GM23338 (cell line): ENCODE measurements around the gene UQCRH. TPM values are rescaled to one million over a fixed set of nuclear protein-coding genes. Genes with fewer than 3 reads are reported as not detected.

Source experiments
- ATAC-seq: fragments of 200-7000 bp; cut with Tn5 transposase; 3 replicates; pipeline ENCODE4 v1.9.1; 2020
- DNase-seq: peaks from one replicate; pipeline ENCODE4 v3.0.0-alpha.2; 2015; ENCODE audit warnings: low spot score
- H2AFZ ChIP-seq: fragments of 200-600 bp; sonication (generic); 2 replicates; pipeline ENCODE4 v1.8.0; 2016; ENCODE audit warnings: antibody characterized with exemption, mild to moderate bottlenecking, moderate library complexity
- H3F3A ChIP-seq: fragments of 200-600 bp; sonication (generic); replicated peaks from 2 replicates; pipeline ENCODE4 v1.8.0; 2017; ENCODE audit warnings: antibody characterized with exemption, mixed run types, low read depth
- H3K27ac ChIP-seq: fragments of 200-600 bp; sonication (generic); 2 replicates; pipeline ENCODE4 v1.6.1; 2016; ENCODE audit warnings: low read depth
- H3K27me3 ChIP-seq: fragments of 200-600 bp; sonication (generic); 2 replicates; pipeline ENCODE4 v1.8.0; 2016; ENCODE audit warnings: mild to moderate bottlenecking, mixed run types, moderate library complexity; ENCODE audit not compliant: insufficient read depth
- H3K36me3 ChIP-seq: fragments of 200-600 bp; sonication (generic); 2 replicates; pipeline ENCODE4 v1.8.0; 2016; ENCODE audit warnings: mild to moderate bottlenecking; ENCODE audit not compliant: insufficient read depth
- H3K4me1 ChIP-seq: fragments of 200-600 bp; sonication (generic); 2 replicates; pipeline ENCODE4 v1.8.0; 2016; ENCODE audit warnings: mild to moderate bottlenecking, moderate library complexity; ENCODE audit not compliant: insufficient read depth
- H3K4me2 ChIP-seq: fragments of 200-600 bp; sonication (generic); 2 replicates; pipeline ENCODE4 v1.7.1; 2017; ENCODE audit warnings: mixed run types
- H3K4me3 ChIP-seq: fragments of 200-600 bp; sonication (generic); 2 replicates; pipeline ENCODE4 v1.6.1; 2016; ENCODE audit warnings: mixed run types
- H3K79me2 ChIP-seq: fragments of 200-600 bp; sonication (generic); replicated peaks from 2 replicates; pipeline ENCODE4 v1.8.0; 2017; ENCODE audit warnings: mild to moderate bottlenecking; ENCODE audit not compliant: insufficient read depth
- H3K9me2 ChIP-seq: fragments of 200-600 bp; sonication (generic); 2 replicates; pipeline ENCODE4 v1.8.0; 2017; ENCODE audit not compliant: insufficient read depth
- H4K20me1 ChIP-seq: fragments of 200-600 bp; sonication (generic); replicated peaks from 2 replicates; pipeline ENCODE4 v1.8.0; 2017; ENCODE audit warnings: mild to moderate bottlenecking; ENCODE audit not compliant: insufficient read depth
- H3K27ac Mint-ChIP-seq: 2 replicates; pipeline ENCODE4 v1.8.0; 2020; ENCODE audit warnings: inconsistent platforms, mild to moderate bottlenecking, moderate library complexity, mixed read lengths
- H3K27me3 Mint-ChIP-seq: 3 replicates; pipeline ENCODE4 v1.8.0; 2022; ENCODE audit warnings: low read depth, mild to moderate bottlenecking, moderate library complexity, mixed read lengths, inconsistent platforms; ENCODE audit not compliant: insufficient read depth, poor library complexity
- H3K36me3 Mint-ChIP-seq: 3 replicates; pipeline ENCODE4 v1.8.0; 2021; ENCODE audit warnings: low read depth, mild to moderate bottlenecking, inconsistent platforms, moderate library complexity, mixed read lengths
- H3K4me1 Mint-ChIP-seq: 3 replicates; pipeline ENCODE4 v1.8.0; 2020; ENCODE audit warnings: mild to moderate bottlenecking, inconsistent platforms, mixed read lengths
- H3K4me3 Mint-ChIP-seq: 3 replicates; pipeline ENCODE4 v1.8.0; 2021; ENCODE audit warnings: moderate library complexity, mild to moderate bottlenecking, inconsistent platforms, mixed read lengths
- H3K9me3 Mint-ChIP-seq: 3 replicates; pipeline ENCODE4 v1.8.0; 2020; ENCODE audit warnings: moderate library complexity, mild to moderate bottlenecking, inconsistent platforms, mixed read lengths
- EZH2 ChIP-seq: fragments of 200-600 bp; sonication (generic); IDR thresholded peaks from one replicate; pipeline ENCODE4 v1.8.0; 2017; ENCODE audit warnings: antibody characterized with exemption, mild to moderate bottlenecking, low read depth; ENCODE audit not compliant: unreplicated experiment
- EZH2phosphoT487 ChIP-seq: fragments of 200-600 bp; sonication (generic); IDR thresholded peaks from one replicate; pipeline ENCODE4 v1.8.1; 2018; ENCODE audit warnings: antibody characterized with exemption; ENCODE audit not compliant: unreplicated experiment
- JUNB ChIP-seq: IDR thresholded peaks from one replicate; pipeline ENCODE4 v1.6.1; 2016; ENCODE audit warnings: antibody characterized with exemption; ENCODE audit not compliant: unreplicated experiment
- NANOG ChIP-seq: IDR thresholded peaks from 2 replicates; pipeline ENCODE4 v1.6.1; 2016; ENCODE audit warnings: antibody characterized with exemption, borderline replicate concordance
- ZNF114 ChIP-seq: fragments of 250-450 bp; sonication (Bioruptor Pico); IDR thresholded peaks from 2 replicates; pipeline ENCODE4 v1.5.0; 2020; ENCODE audit warnings: mild to moderate bottlenecking, moderate library complexity
- polyA plus RNA-seq: library from polyadenylated mRNA; unstranded; fragments of >200 nt; fragmentation: Nextera tagmentation; extraction: Ambion mirVana; gene quantifications from 2 replicates; pipeline ENCODE4 v1.2.1, GENCODE V29; 2016
- total RNA-seq: library from RNA; depleted of rRNA; stranded (reverse); fragments of >200 nt; shearing (Covaris generic); gene quantifications from 2 replicates; pipeline ENCODE4 v1.2.3, GENCODE V29; 2014
- TF ChIP-seq, protein P1 (sequence below): IDR thresholded peaks from 2 replicates; pipeline ENCODE4 v1.6.1; 2016; ENCODE audit warnings: antibody characterized with exemption
- TF ChIP-seq, protein P2 (sequence below): fragments of 250-450 bp; sonication (Bioruptor Pico); IDR thresholded peaks from 2 replicates; pipeline ENCODE4 v1.5.0; 2020; ENCODE audit warnings: mild to moderate bottlenecking, moderate library complexity

The UQCRH gene
- total and polyA plus RNA-seq, 2 experiments from 2014 or later: 579 to 1,330 TPM

DNA sequence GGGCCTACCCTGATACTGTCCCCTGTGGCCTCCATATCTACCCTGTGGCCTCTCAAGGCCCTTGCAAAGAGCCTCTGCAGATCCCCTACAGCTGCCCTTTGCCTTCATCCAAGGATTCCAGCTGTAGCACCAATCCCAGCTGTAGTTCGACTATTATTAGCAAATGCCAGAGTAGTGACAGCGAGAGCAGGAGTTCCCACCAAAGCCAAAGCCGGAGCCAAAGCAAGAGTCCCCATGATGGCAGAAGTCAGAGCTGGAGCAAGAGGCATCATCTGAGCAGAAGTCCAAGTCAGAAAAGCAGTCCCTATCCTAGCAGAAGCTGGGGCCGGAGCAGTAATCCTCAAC is 39.8 kb downstream of the UQCRH start (continued):
- TF ChIP-seq, protein P1, sequence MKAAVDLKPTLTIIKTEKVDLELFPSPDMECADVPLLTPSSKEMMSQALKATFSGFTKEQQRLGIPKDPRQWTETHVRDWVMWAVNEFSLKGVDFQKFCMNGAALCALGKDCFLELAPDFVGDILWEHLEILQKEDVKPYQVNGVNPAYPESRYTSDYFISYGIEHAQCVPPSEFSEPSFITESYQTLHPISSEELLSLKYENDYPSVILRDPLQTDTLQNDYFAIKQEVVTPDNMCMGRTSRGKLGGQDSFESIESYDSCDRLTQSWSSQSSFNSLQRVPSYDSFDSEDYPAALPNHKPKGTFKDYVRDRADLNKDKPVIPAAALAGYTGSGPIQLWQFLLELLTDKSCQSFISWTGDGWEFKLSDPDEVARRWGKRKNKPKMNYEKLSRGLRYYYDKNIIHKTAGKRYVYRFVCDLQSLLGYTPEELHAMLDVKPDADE: no peak

DNA sequence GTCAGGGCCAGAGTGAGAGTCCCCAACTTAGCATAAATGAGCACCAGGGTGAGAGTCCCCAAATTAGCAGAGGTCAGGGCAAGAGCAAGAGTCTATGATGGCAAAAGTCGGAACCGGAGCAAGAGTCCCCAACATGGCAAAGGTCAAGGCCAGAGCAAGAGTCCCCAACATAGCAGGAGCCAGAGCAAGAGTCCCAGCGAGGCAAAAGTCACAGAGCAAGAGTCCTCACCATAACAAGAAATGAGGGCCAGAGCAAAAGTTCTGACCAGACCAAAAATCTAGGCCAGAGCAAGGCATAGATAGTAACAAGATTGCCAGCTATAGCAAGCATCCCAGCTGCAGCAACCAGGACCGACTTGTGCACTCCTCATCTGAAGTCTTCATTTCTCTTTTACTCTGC is 40.2 kb downstream of the UQCRH start:
- Histone ChIP-seq H3K4me2 (no peak overlapping the region), H3K4me3 (no peak overlapping the region), H3K27me3 (no peaks in the 10 kb centered on the region), H3K27ac (no peak overlapping the region), H3K36me3 (peaks cover 24% of the 10 kb centered on the region; the same call in 1 of the 2 replicates), H3K4me1 (peaks cover 14% of the 10 kb centered on the region), H4K20me1 (no peaks in the 10 kb centered on the region), H3K9me2 (no peaks in the 10 kb centered on the region), H2AFZ (no peak overlapping the region), H3F3A (peaks cover 14% of the 10 kb centered on the region), H3K79me2 (peaks cover 20% of the 10 kb centered on the region)
- no peak for ATAC-seq
- no peaks in the 10 kb centered on the region for H3K9me3 Mint-ChIP-seq
- peaks cover 13% of the 10 kb centered on the region for H3K27me3 Mint-ChIP-seq
- TF ChIP-seq EZH2: no peak
- TF ChIP-seq NANOG: no peak
- TF ChIP-seq, protein P2, sequence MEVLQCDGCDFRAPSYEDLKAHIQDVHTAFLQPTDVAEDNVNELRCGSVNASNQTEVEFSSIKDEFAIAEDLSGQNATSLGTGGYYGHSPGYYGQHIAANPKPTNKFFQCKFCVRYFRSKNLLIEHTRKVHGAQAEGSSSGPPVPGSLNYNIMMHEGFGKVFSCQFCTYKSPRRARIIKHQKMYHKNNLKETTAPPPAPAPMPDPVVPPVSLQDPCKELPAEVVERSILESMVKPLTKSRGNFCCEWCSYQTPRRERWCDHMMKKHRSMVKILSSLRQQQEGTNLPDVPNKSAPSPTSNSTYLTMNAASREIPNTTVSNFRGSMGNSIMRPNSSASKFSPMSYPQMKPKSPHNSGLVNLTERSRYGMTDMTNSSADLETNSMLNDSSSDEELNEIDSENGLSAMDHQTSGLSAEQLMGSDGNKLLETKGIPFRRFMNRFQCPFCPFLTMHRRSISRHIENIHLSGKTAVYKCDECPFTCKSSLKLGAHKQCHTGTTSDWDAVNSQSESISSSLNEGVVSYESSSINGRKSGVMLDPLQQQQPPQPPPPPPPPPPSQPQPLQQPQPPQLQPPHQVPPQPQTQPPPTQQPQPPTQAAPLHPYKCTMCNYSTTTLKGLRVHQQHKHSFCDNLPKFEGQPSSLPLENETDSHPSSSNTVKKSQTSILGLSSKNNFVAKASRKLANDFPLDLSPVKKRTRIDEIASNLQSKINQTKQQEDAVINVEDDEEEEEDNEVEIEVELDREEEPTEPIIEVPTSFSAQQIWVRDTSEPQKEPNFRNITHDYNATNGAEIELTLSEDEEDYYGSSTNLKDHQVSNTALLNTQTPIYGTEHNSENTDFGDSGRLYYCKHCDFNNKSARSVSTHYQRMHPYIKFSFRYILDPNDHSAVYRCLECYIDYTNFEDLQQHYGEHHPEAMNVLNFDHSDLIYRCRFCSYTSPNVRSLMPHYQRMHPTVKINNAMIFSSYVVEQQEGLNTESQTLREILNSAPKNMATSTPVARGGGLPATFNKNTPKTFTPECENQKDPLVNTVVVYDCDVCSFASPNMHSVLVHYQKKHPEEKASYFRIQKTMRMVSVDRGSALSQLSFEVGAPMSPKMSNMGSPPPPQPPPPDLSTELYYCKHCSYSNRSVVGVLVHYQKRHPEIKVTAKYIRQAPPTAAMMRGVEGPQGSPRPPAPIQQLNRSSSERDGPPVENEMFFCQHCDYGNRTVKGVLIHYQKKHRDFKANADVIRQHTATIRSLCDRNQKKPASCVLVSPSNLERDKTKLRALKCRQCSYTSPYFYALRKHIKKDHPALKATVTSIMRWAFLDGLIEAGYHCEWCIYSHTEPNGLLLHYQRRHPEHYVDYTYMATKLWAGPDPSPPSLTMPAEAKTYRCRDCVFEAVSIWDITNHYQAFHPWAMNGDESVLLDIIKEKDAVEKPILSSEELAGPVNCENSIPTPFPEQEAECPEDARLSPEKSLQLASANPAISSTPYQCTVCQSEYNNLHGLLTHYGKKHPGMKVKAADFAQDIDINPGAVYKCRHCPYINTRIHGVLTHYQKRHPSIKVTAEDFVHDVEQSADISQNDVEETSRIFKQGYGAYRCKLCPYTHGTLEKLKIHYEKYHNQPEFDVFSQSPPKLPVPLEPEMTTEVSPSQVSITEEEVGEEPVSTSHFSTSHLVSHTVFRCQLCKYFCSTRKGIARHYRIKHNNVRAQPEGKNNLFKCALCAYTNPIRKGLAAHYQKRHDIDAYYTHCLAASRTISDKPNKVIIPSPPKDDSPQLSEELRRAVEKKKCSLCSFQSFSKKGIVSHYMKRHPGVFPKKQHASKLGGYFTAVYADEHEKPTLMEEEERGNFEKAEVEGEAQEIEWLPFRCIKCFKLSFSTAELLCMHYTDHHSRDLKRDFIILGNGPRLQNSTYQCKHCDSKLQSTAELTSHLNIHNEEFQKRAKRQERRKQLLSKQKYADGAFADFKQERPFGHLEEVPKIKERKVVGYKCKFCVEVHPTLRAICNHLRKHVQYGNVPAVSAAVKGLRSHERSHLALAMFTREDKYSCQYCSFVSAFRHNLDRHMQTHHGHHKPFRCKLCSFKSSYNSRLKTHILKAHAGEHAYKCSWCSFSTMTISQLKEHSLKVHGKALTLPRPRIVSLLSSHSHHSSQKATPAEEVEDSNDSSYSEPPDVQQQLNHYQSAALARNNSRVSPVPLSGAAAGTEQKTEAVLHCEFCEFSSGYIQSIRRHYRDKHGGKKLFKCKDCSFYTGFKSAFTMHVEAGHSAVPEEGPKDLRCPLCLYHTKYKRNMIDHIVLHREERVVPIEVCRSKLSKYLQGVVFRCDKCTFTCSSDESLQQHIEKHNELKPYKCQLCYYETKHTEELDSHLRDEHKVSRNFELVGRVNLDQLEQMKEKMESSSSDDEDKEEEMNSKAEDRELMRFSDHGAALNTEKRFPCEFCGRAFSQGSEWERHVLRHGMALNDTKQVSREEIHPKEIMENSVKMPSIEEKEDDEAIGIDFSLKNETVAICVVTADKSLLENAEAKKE (CRISPR knock-in tag): no peak
- TF ChIP-seq JUNB: no peak
- TF ChIP-seq EZH2phosphoT487: no peak
- TF ChIP-seq ZNF114 (CRISPR knock-in tag): no peak
- H3K4me3 Mint-ChIP-seq: no peak overlapping the region; the same call in 2 of the 3 replicates
- H3K36me3 Mint-ChIP-seq: peaks cover 57% of the 10 kb centered on the region
- peaks cover 18% of the 10 kb centered on the region; the same call in 2 of the 3 replicates for H3K4me1 Mint-ChIP-seq
- no peak overlapping the region for H3K27ac Mint-ChIP-seq
- DNase-seq: no peak
